SH-SY5Y (cell line): ENCODE results near the gene MYMK.

Experiments
- GATA2 ChIP-seq: IDR thresholded peaks from 2 replicates; pipeline ENCODE4 v1.6.1; 2011; ENCODE audit warnings: mild to moderate bottlenecking, low read depth, low read length
- GATA3 ChIP-seq: IDR thresholded peaks from 2 replicates; pipeline ENCODE4 v1.6.1; 2011; ENCODE audit warnings: low read depth, mild to moderate bottlenecking, low read length, moderate library complexity

DNA sequence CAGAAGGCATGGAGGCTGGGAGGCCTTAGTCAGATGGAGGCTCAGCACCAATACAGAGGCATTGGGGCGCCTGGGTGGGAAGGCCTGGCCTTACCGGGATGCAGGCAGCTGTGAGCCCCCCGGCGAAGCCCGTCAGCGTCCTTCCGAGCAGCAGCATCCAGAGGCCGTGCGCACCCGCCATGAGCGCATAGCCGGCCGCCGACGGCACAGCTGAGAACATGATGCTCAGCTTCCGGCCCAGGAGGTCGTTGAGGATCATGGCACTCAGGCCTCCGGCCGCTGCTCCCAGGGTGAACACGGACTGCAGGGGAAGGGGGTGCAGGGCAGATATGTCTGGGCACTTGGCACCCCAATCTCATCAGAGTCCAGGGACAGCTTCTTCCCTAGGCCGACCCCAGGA lies 47.8 kb downstream of the MYMK start:
- TF ChIP-seq GATA2 (no peak), GATA3 (no peak)
